Measurements from ENCODE around the gene SEC24D.

Gene SEC24D

DNA sequence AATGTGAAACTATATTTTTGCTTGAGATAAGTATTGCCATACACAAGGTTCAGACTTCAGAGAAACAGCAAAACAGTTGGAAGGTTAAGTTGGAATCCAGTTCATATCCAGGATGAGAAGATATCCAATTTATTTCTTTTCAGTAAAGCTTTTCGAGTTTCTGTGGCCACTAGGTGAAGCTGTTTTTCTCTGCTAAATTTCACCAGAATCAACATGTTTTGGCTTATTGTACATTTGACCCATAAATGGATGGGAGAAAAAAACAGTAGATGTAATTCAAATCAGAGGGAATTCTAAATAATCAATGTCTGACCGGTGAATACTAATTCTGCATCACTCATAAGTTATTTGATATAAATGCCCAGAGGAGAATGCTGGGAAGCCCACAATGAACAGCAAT is 159.8 kb downstream of the SEC24D start:
- H3K27me3 Mint-ChIP-seq: no peaks in the 10 kb centered on the region
- H3K4me3 Mint-ChIP-seq: no peak overlapping the region
- no peaks in the 10 kb centered on the region for H3K9me3 Mint-ChIP-seq
- H3K27ac Mint-ChIP-seq: no peak overlapping the region
- no peaks in the 10 kb centered on the region for H3K36me3 Mint-ChIP-seq (ENCODE audit: low read depth)
- no peak for DNase-seq
- no peaks in the 10 kb centered on the region for H3K4me1 Mint-ChIP-seq (ENCODE audit: low read depth)
